Cardiac fibroblast (primary cell): ENCODE data around the gene PLPP4.

Experiments used
- DNase-seq, 2 donors: peaks; one replicate each; pipeline versions ENCODE4 v3.0.0 to v3.0.0-alpha.2; 2010; ENCODE audit warnings: low read depth in 2 of 2
- H3K4me3 ChIP-seq, 2 donors: replicated peaks in 1 of 2; 1 replicate in 1 of 2; 2 replicates in 1 of 2; pipeline ENCODE4 v1.5.1; 2011; ENCODE audit warnings: low read depth in 2 of 2, low read length in 2 of 2, mild to moderate bottlenecking in 2 of 2, moderate library complexity in 1 of 2
- CTCF ChIP-seq: IDR thresholded peaks from one replicate; pipeline ENCODE4 v1.5.1; 2011; ENCODE audit warnings: low read depth, mild to moderate bottlenecking, low read length, inconsistent platforms

Gene PLPP4

GRCh38 chr10:120521880-120522279, 64.9 kb downstream of the PLPP4 start:
- no peak for TF ChIP-seq CTCF
- DNase-seq, result no peak

GRCh38 chr10:120527691-120528090, 70.7 kb downstream of the PLPP4 start:
- DNase-seq, result no peak
- TF ChIP-seq CTCF, result no peak
- no peak overlapping the region for H3K4me3 ChIP-seq

More at GRCh38 chr10:120521880-120522279, 64.9 kb downstream of the PLPP4 start:
- no peak overlapping the region for H3K4me3 ChIP-seq

- no peak overlapping the region for H3K4me3 ChIP-seq
- no peak for TF ChIP-seq CTCF
- DNase-seq, result no peak
Measured at GRCh38 chr10:120530699-120531098, 73.7 kb downstream of the PLPP4 start.

GRCh38 chr10:120538091-120538490, 81.1 kb downstream of the PLPP4 start:
- no peak for TF ChIP-seq CTCF
- no peak overlapping the region for H3K4me3 ChIP-seq
- DNase-seq, result peak in 1 of 2 donors; percentile 1

- DNase-seq, result no peak
Measured at GRCh38 chr10:120539076-120539475, 82.0 kb downstream of the PLPP4 start.

GRCh38 chr10:120540486-120540885, 83.5 kb downstream of the PLPP4 start:
- no peak for DNase-seq
- TF ChIP-seq CTCF, result no peak
- no peak overlapping the region for H3K4me3 ChIP-seq

More at GRCh38 chr10:120539076-120539475, 82.0 kb downstream of the PLPP4 start:
- H3K4me3 ChIP-seq, result no peak overlapping the region
- TF ChIP-seq CTCF, result no peak

GRCh38 chr10:120541984-120542383, 85.0 kb downstream of the PLPP4 start:
- DNase-seq, result no peak
- no peak overlapping the region for H3K4me3 ChIP-seq
- no peak for TF ChIP-seq CTCF
